ENCODE data around the gene SNRPD2. TPM values are rescaled to one million over a fixed set of nuclear protein-coding genes. Genes with fewer than 3 reads are reported as not detected.
A peak's percentile ranks its signal among the peaks of the same experiment; 100 is the strongest.

The SNRPD2 gene
- total and polyA plus RNA-seq, 8 donors, result 77.6 to 183 (median 133) TPM

DNA sequence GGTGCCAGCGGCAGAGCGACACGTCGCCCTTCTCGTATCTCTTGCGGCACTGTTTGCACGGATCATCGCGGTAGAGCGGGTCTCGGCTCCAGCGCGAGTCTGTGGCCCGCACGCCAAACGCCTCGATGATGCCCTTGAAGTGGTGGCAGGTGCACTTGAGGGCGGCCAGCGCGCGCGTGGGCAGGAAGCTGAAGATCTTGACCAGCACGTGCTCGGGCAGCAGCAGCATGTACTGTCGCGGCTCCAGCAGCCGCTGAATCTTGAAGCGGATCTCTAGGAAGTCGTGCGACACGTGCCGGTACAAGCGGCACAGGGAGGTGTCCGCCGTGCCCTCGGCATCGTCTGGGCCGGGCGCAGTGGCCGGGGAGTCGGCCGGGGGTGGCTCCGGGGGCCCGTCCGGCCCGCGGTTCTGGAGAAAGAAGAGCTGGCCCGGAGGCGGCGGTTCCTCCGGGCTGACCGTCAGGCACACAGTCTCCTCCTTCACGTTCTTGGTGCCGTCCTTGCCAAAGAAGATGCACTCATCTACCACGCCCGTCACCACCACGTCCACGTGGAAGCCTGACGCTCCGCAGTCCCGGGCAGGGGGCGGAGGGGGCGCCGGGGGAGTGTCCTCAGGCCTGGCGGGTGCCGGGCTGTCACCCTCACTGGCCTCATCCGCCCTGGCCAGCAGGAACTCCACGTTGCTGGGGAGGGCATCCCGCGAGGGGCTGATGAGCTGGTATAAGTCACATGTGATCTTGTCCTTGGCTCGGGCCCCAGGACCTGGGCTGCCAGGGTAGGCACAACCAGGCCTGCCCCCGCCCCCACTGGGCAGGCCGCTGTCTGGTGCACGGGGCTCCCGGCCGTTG lies 20.3 kb upstream of the SNRPD2 start:
- peaks cover 0 to 4% (median 4%) of the 10 kb centered on the region in 3 donors for H3K4me1 ChIP-seq
- intact Hi-C loops (cut with DNase I), result loop anchor here in 1 of 3 donors (10.0 kb wide), 1 partner anchor 53 kb away; the partner anchor contains the start of gene SIX5
- no peaks in the 10 kb centered on the region for H3K36me3 ChIP-seq
- DNase-seq (peak in 2 of 6 donors; percentile 44 to 72), FAIRE-seq (no peak), ATAC-seq (no peak)
- no peaks in the 10 kb centered on the region for H3K9me3 ChIP-seq
- H3K4me3 ChIP-seq, result no peak overlapping the region
- no peaks in the 10 kb centered on the region for H3K27me3 ChIP-seq
- H3K27ac ChIP-seq, result no peak overlapping the region
- TF ChIP-seq, protein P1, sequence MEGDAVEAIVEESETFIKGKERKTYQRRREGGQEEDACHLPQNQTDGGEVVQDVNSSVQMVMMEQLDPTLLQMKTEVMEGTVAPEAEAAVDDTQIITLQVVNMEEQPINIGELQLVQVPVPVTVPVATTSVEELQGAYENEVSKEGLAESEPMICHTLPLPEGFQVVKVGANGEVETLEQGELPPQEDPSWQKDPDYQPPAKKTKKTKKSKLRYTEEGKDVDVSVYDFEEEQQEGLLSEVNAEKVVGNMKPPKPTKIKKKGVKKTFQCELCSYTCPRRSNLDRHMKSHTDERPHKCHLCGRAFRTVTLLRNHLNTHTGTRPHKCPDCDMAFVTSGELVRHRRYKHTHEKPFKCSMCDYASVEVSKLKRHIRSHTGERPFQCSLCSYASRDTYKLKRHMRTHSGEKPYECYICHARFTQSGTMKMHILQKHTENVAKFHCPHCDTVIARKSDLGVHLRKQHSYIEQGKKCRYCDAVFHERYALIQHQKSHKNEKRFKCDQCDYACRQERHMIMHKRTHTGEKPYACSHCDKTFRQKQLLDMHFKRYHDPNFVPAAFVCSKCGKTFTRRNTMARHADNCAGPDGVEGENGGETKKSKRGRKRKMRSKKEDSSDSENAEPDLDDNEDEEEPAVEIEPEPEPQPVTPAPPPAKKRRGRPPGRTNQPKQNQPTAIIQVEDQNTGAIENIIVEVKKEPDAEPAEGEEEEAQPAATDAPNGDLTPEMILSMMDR (IDR thresholded peaks at IDR 0.05), result no peak
- 92% methylated on average over 76 of the region's 76 CpGs for WGBS, 2 donors

DNA sequence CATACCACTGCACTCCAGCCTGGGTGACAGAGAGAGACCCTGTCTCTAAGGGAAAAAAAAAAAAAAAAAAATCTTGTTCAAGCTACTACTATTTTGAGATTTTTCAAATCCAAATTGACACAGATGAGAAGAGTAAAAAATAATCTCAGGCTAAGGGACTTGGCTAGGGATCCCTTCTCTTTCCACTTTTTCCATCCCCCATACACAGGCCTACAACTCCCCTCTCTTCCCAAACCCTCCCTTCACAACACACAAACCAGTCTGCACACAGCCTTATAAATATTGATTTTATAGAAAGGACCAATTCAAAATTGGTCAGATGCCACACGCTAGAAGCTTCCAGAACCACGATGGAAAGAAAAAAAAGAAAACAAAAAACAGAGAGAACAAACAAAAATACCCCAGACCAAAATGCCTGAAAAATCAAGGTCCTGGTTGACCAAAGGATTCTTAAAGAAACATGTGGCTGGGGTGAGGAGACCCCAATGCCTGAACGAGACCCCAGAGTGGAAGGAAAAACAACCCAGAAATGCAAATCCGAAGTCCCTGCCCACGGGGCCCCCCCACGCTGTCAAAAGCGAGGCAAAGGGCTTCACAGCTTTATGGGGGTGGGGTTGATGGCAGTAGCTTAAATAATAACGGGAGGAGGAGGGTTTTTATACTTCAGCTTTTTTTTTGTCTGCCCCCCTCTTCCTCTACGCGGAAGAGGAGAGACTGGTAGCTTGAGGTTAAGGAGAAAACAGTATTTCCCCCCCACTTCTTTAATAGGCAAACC lies 18.8 kb upstream of the SNRPD2 start:
- no peaks in the 10 kb centered on the region for H3K4me1 ChIP-seq
- H3K4me3 ChIP-seq, result no peak overlapping the region
- FAIRE-seq (no peak), DNase-seq (no peak), ATAC-seq (no peak)
- 65 to 75% methylated on average over 9 to 10 of the region's 10 CpGs for WGBS, 2 donors
- TF ChIP-seq, protein P1 (IDR thresholded peaks at IDR 0.05), result no peak
- intact Hi-C loops (cut with DNase I), result loop anchor here in 1 of 3 donors (10.0 kb wide), 1 partner anchor 54 kb away; the partner anchor contains the start of gene SIX5
- no peaks in the 10 kb centered on the region for H3K36me3 ChIP-seq
- H3K27me3 ChIP-seq, result no peaks in the 10 kb centered on the region
- H3K9me3 ChIP-seq, result no peaks in the 10 kb centered on the region
- no peak overlapping the region for H3K27ac ChIP-seq

DNA sequence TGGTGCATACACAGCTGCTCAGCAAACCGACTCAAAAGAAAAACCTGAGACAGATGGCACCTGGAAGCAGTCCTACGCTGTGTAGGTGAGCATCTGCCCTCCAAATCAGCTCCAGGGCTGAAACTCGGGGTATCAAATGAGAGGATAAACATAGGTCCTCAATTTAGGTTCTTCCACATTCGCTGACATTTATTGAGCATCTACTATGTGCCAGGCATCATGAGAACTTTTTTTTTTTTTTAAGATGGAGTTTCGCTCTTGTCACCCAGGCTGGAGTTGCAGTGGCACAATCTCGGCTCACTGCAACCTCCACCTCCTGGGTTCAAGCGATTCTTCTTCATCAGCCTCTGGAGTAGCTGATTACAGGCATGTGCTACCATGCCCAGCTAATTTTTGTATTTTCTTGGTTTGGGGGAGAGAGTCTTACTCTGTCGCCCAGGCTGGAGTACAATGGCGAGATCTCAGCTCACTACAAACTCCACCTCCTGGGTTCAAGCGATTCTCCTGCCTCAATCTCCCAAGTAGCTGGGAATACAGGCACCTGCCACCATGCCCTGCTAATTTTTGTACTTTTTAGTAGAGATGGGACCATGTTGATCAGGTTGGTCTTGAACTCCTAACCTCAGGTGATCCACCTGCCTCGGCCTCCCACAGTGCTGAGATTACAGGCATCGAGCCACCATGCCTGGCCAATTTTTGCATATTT lies 14.1 kb upstream of the SNRPD2 start:
- no peak for DNase-seq
- Histone ChIP-seq H3K27me3 (no peaks in the 10 kb centered on the region), H3K4me1 (no peaks in the 10 kb centered on the region), H3K4me3 (no peak overlapping the region), H3K36me3 (no peaks in the 10 kb centered on the region), H3K27ac (no peak overlapping the region), H3K9me3 (no peaks in the 10 kb centered on the region)
- TF ChIP-seq, protein P1 (IDR thresholded peaks at IDR 0.05), result no peak
- intact Hi-C loops (cut with DNase I), result no loop called here
- WGBS, 2 donors, result 92 to 96% methylated on average over 12 of the region's 12 CpGs
- no peak for FAIRE-seq
- ATAC-seq, result no peak

DNA sequence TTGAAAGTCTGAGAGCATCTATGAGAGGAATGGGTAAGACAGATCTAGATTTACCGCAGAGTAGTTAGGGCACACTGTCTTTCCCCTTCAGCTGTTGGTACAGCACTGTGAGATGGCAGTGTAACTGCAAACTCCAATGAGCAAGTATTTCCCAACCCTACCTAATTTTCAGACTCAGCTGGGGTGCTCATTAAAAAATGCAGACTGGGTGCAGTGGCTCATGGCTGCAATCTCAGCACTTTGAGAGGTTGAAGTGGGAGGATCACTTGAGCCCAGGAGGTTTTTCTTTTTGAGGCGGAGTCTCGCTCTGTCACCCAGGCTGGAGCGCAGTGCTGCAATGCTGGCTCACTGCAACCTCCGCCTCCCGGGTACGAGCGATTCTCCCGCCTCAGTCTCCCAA lies 13.4 kb upstream of the SNRPD2 start:
- WGBS, 2 donors, result 95 to 97% methylated on average over 9 of the region's 9 CpGs
- Histone ChIP-seq H3K36me3 (no peaks in the 10 kb centered on the region), H3K27me3 (no peaks in the 10 kb centered on the region), H3K9me3 (no peaks in the 10 kb centered on the region), H3K4me3 (no peak overlapping the region), H3K4me1 (no peaks in the 10 kb centered on the region), H3K27ac (no peak overlapping the region)
- no peak for DNase-seq
- intact Hi-C loops (cut with DNase I), result no loop called here
- TF ChIP-seq, protein P1 (IDR thresholded peaks at IDR 0.05), result no peak
- ATAC-seq, result peak in 1 of 4 donors; percentile 6
- no peak for FAIRE-seq

Measured in pancreas (tissue), 10 donors.